KMS-11 (cell line): ENCODE results near the gene PLA2G3.

ENCODE experiments used
- H2AFZ ChIP-seq: fragments of 200-600 bp; sonication (generic); 2 replicates; pipeline ENCODE4 v1.6.1; 2016; ENCODE audit warnings: antibody characterized with exemption, mixed run types, low read depth
- H3K27ac ChIP-seq: fragments of 200-600 bp; sonication (generic); 2 replicates; pipeline ENCODE4 v1.6.1; 2016; ENCODE audit warnings: mild to moderate bottlenecking, mixed run types
- H3K27me3 ChIP-seq: fragments of 200-600 bp; sonication (generic); 2 replicates; pipeline ENCODE4 v1.6.1; 2017; ENCODE audit warnings: mild to moderate bottlenecking, low read depth, mixed run types, moderate library complexity; ENCODE audit not compliant: insufficient read depth
- H3K36me3 ChIP-seq: fragments of 200-600 bp; sonication (generic); 2 replicates; pipeline ENCODE4 v1.6.1; 2017; ENCODE audit warnings: mild to moderate bottlenecking, mixed run types; ENCODE audit not compliant: insufficient read depth
- H3K4me1 ChIP-seq: fragments of 200-600 bp; sonication (generic); 2 replicates; pipeline ENCODE4 v1.6.1; 2016; ENCODE audit warnings: mild to moderate bottlenecking, low read depth, mixed run types; ENCODE audit not compliant: poor library complexity, severe bottlenecking
- H3K4me2 ChIP-seq: fragments of 200-600 bp; sonication (generic); 2 replicates; pipeline ENCODE4 v1.7.0; 2016; ENCODE audit warnings: mild to moderate bottlenecking, mixed run types
- H3K4me3 ChIP-seq: fragments of 200-600 bp; sonication (generic); IDR thresholded peaks from 2 replicates; pipeline ENCODE4 v1.6.1; 2017; ENCODE audit warnings: low read depth, low read length, mixed read lengths; ENCODE audit not compliant: insufficient read depth
- H3K79me2 ChIP-seq: fragments of 200-600 bp; sonication (generic); 2 replicates; pipeline ENCODE4 v1.6.1; 2016; ENCODE audit warnings: low read depth, mixed run types; ENCODE audit not compliant: insufficient read depth
- H3K9ac ChIP-seq: fragments of 200-600 bp; sonication (generic); 2 replicates; pipeline ENCODE4 v1.6.1; 2016; ENCODE audit warnings: mild to moderate bottlenecking, mixed run types
- H4K20me1 ChIP-seq: fragments of 200-600 bp; sonication (generic); 2 replicates; pipeline ENCODE4 v1.6.1; 2016; ENCODE audit warnings: mild to moderate bottlenecking, mixed run types; ENCODE audit not compliant: insufficient read depth
- TF ChIP-seq, protein P1 (sequence below): fragments of 200-600 bp; sonication (generic); conservative IDR thresholded peaks from 2 replicates; pipeline ENCODE4 v1.6.1; 2017; ENCODE audit warnings: low read depth, mild to moderate bottlenecking, antibody characterized with exemption, low read length, moderate library complexity, mixed read lengths

PLA2G3 gene

DNA sequence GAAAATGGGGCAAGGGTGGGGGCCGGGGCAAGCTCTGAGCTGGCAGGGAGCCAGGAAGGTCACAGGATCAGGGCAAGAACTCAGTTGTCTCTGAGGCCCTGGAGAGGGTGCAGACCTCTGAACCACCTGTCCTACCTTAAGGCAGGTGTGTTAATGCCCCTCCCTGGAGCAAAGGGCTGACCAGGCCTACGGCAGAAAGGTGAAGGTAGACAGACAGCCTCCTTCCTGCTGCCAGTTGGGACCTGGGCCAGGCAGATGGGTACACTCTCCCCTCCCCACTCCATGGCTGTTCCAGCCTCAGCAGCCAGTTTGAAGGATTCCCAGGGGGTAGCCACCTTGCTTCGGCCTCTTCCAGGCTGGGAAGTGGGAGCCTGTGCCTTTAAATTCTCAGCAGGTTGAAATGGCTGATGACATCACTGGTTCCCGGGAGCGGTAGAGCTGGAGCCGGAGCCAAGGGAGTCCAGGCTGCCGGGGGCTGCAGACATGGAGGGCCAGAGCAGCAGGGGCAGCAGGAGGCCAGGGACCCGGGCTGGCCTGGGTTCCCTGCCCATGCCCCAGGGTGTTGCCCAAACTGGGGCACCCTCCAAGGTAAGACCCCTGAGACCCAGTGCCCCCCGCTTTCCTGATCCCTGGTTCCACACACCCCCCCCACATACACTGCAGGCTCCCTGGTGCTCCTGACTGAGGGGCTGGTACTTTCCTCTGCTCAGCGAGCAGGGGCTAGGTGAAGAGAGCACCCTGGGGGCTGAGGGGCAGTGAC, 17.6 kb downstream of the PLA2G3 start, which contains the start of gene INPP5J:
TSS of gene INPP5J (plus strand) at position 435 of the 760 bp plus-strand sequence. CDS start at position 484, 49 bp downstream.
- H3K79me2 ChIP-seq: no peaks in the 10 kb centered on the region
- H4K20me1 ChIP-seq: no peaks in the 10 kb centered on the region
- H3K36me3 ChIP-seq: no peaks in the 10 kb centered on the region
- TF ChIP-seq, protein P1, sequence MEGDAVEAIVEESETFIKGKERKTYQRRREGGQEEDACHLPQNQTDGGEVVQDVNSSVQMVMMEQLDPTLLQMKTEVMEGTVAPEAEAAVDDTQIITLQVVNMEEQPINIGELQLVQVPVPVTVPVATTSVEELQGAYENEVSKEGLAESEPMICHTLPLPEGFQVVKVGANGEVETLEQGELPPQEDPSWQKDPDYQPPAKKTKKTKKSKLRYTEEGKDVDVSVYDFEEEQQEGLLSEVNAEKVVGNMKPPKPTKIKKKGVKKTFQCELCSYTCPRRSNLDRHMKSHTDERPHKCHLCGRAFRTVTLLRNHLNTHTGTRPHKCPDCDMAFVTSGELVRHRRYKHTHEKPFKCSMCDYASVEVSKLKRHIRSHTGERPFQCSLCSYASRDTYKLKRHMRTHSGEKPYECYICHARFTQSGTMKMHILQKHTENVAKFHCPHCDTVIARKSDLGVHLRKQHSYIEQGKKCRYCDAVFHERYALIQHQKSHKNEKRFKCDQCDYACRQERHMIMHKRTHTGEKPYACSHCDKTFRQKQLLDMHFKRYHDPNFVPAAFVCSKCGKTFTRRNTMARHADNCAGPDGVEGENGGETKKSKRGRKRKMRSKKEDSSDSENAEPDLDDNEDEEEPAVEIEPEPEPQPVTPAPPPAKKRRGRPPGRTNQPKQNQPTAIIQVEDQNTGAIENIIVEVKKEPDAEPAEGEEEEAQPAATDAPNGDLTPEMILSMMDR: no peak
- no peak within 1 kb of the TSS for H2AFZ ChIP-seq
- H3K9ac ChIP-seq: no peak within 1 kb of the TSS
- no peaks in the 10 kb centered on the region for H3K4me1 ChIP-seq
- no peak within 1 kb of the TSS for H3K4me3 ChIP-seq
- H3K27ac ChIP-seq: no peak within 1 kb of the TSS
- no peak within 1 kb of the TSS for H3K4me2 ChIP-seq
- H3K27me3 ChIP-seq: peaks cover 4% of the 10 kb centered on the region; the same call in 1 of the 2 replicates

DNA sequence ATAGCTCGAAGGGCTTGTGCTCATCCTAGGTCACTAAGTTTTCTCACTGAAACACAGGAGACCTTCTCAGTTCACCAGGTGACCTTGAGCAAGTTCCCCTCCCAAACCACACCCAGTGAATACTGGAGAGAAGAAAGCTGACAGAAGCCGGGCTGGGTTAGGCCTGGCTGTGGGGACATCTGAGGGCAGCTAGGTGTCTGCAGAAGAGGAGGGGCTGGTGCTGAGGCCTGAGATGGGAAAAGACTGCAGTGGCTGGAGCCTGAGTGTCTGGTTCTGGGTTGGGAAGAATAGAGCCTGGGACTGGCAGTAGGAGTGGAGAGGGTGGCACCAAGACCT, 18.1 kb downstream of the PLA2G3 start:
- H3K79me2 ChIP-seq: no peaks in the 10 kb centered on the region
- H3K4me2 ChIP-seq: no peak overlapping the region
- no peaks in the 10 kb centered on the region for H3K4me1 ChIP-seq
- no peak overlapping the region for H3K27ac ChIP-seq
- H2AFZ ChIP-seq: no peak overlapping the region
- H3K27me3 ChIP-seq: peaks cover 4% of the 10 kb centered on the region; the same call in 1 of the 2 replicates
- H3K4me3 ChIP-seq: no peak overlapping the region
- no peak overlapping the region for H3K9ac ChIP-seq
- no peaks in the 10 kb centered on the region for H4K20me1 ChIP-seq
- TF ChIP-seq, protein P1: no peak
- H3K36me3 ChIP-seq: no peaks in the 10 kb centered on the region

DNA sequence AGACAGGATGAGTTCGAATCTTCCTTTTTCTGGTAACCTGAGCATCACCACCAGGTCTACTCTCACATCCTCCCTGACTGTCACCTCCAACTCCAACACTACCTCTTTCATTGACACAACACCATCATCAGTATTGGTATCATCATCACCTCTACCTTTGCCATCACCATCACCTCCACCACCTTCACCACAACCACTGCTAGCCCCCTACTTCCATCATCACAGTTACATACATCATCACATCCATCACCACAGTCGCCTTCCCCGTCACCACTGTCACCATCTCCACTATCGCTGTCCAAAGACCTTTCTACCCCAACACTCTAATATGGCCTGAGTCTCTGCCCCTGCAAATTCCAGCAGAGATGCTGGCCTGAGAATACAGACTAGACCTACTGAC, 18.9 kb downstream of the PLA2G3 start:
- Histone ChIP-seq H3K4me2 (no peak overlapping the region), H4K20me1 (no peaks in the 10 kb centered on the region), H2AFZ (no peak overlapping the region), H3K27me3 (peaks cover 4% of the 10 kb centered on the region; the same call in 1 of the 2 replicates), H3K4me3 (no peak overlapping the region), H3K27ac (no peak overlapping the region), H3K79me2 (no peaks in the 10 kb centered on the region), H3K9ac (no peak overlapping the region), H3K36me3 (no peaks in the 10 kb centered on the region), H3K4me1 (no peaks in the 10 kb centered on the region)
- TF ChIP-seq, protein P1: no peak

DNA sequence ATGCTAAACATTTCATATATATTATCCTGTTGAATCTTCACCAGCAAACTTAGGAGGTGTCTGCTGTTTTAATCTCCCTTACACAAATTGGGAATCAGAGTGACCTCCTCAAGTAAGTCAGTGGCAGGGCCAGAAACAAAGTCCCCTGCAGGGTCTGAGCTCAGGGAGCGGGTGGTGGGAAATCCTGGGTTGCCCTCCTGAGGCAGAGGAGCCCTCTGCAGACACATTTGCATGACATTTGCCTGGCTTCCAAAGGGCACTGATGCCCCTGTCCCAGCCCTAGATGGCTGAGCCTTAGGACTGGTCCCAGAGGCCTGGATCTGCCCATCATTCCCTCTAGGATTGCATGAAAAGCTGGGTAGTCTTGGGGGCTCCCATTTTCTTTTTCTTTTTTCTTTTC, 19.7 kb downstream of the PLA2G3 start:
- no peaks in the 10 kb centered on the region for H4K20me1 ChIP-seq
- H3K4me2 ChIP-seq: no peak overlapping the region
- peaks cover 4% of the 10 kb centered on the region; the same call in 1 of the 2 replicates for H3K27me3 ChIP-seq
- TF ChIP-seq, protein P1: no peak
- no peaks in the 10 kb centered on the region for H3K4me1 ChIP-seq
- H3K9ac ChIP-seq: no peak overlapping the region
- no peak overlapping the region for H3K4me3 ChIP-seq
- no peak overlapping the region for H2AFZ ChIP-seq
- H3K79me2 ChIP-seq: no peaks in the 10 kb centered on the region
- no peak overlapping the region for H3K27ac ChIP-seq
- no peaks in the 10 kb centered on the region for H3K36me3 ChIP-seq
